PC-3 (cell line): ENCODE data around the gene SDE2.

Experiments used
- EZH2 ChIP-seq: fragments of 300-600 bp; sonication (generic); IDR thresholded peaks from one replicate; pipeline ENCODE4 v1.6.1; 2017; ENCODE audit warnings: antibody characterized with exemption, mild to moderate bottlenecking, low read length; ENCODE audit not compliant: unreplicated experiment
- TF ChIP-seq, protein P1 (sequence below): fragments of 300-600 bp; sonication (generic); conservative IDR thresholded peaks from 2 replicates; pipeline ENCODE4 v1.5.1; 2017; ENCODE audit warnings: antibody characterized with exemption, low read depth, mild to moderate bottlenecking, low read length

DNA sequence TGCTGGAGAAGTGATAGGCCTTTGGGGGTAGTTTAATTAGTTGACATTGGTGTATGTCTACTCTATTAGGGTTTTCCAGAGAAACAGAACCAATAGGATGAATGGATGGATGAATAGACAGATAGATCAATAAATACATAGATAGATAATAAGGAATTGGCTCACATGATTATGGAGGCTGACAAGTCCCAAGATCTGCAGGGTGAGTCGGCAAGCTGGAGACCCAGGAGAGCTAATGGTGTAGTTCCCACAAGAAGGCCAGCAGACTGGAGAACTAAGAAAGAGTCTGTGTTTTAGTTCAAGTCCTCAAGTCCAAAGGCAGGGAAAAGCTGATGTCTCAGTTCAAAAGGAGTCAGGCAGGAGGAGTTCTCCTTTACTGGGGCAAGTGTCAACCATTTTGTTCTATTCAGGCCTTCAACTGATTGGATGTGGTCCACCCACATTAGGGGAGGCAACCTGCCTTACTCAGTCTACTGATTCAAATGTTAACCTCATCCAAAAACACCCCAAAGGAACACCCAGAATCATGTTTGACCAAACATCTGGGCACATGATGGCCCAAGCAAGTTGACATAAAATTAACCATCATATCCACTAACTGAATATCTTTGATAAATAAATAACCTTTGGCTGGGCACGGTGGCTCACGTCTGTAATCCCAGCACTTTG lies 4.5 kb upstream of the SDE2 start:
- TF ChIP-seq, protein P1, sequence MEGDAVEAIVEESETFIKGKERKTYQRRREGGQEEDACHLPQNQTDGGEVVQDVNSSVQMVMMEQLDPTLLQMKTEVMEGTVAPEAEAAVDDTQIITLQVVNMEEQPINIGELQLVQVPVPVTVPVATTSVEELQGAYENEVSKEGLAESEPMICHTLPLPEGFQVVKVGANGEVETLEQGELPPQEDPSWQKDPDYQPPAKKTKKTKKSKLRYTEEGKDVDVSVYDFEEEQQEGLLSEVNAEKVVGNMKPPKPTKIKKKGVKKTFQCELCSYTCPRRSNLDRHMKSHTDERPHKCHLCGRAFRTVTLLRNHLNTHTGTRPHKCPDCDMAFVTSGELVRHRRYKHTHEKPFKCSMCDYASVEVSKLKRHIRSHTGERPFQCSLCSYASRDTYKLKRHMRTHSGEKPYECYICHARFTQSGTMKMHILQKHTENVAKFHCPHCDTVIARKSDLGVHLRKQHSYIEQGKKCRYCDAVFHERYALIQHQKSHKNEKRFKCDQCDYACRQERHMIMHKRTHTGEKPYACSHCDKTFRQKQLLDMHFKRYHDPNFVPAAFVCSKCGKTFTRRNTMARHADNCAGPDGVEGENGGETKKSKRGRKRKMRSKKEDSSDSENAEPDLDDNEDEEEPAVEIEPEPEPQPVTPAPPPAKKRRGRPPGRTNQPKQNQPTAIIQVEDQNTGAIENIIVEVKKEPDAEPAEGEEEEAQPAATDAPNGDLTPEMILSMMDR = no peak
- TF ChIP-seq EZH2 = no peak
